DOHH2 (cell line): ENCODE data around the gene DND1.

Source experiments
- CTCF ChIP-seq: fragments of 200-600 bp; sonication (generic); IDR thresholded peaks from one replicate; pipeline ENCODE4 v1.5.1; 2014; ENCODE audit warnings: antibody characterized with exemption, mild to moderate bottlenecking, low read depth, low read length; ENCODE audit not compliant: poor library complexity, severe bottlenecking
- EZH2phosphoT487 ChIP-seq: fragments of 200-600 bp; sonication (generic); IDR thresholded peaks from 2 replicates; pipeline ENCODE4 v1.6.1; 2017; ENCODE audit warnings: borderline replicate concordance, mild to moderate bottlenecking, antibody characterized with exemption, low read length, moderate library complexity, mixed read lengths

GRCh38 chr5:140622301-140622700, 51.1 kb downstream of the DND1 start:
- TF ChIP-seq CTCF (no peak), EZH2phosphoT487 (no peak)
